Measurements from ENCODE around the gene MYCL.

MYCL gene

GRCh38 chr1:39940253-39940652 is 38.5 kb upstream of the MYCL start:
- Histone ChIP-seq H3K4me3 (IDR thresholded peaks at IDR 0.05; ENCODE audit: insufficient read depth, low read depth, low read length) (no peak overlapping the region), H4K20me1 (ENCODE audit: insufficient read depth) (no peaks in the 10 kb centered on the region), H3K79me2 (ENCODE audit: insufficient read depth, low read depth) (no peaks in the 10 kb centered on the region), H3K27ac (no peak overlapping the region), H3K4me2 (no peak overlapping the region), H3K27me3 (ENCODE audit: insufficient read depth, low read depth) (no peaks in the 10 kb centered on the region), H3K36me3 (ENCODE audit: insufficient read depth) (no peaks in the 10 kb centered on the region), H2AFZ (ENCODE audit: low read depth) (no peak overlapping the region), H3K4me1 (ENCODE audit: low read depth, poor library complexity, severe bottlenecking) (no peaks in the 10 kb centered on the region), H3K9ac (no peak overlapping the region)
- TF ChIP-seq, protein P1, sequence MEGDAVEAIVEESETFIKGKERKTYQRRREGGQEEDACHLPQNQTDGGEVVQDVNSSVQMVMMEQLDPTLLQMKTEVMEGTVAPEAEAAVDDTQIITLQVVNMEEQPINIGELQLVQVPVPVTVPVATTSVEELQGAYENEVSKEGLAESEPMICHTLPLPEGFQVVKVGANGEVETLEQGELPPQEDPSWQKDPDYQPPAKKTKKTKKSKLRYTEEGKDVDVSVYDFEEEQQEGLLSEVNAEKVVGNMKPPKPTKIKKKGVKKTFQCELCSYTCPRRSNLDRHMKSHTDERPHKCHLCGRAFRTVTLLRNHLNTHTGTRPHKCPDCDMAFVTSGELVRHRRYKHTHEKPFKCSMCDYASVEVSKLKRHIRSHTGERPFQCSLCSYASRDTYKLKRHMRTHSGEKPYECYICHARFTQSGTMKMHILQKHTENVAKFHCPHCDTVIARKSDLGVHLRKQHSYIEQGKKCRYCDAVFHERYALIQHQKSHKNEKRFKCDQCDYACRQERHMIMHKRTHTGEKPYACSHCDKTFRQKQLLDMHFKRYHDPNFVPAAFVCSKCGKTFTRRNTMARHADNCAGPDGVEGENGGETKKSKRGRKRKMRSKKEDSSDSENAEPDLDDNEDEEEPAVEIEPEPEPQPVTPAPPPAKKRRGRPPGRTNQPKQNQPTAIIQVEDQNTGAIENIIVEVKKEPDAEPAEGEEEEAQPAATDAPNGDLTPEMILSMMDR (conservative IDR thresholded peaks at IDR 0.05; ENCODE audit: low read depth, low read length), result no peak

- Histone ChIP-seq H2AFZ (ENCODE audit: low read depth) (no peak overlapping the region), H3K36me3 (ENCODE audit: insufficient read depth) (no peaks in the 10 kb centered on the region), H3K79me2 (ENCODE audit: insufficient read depth, low read depth) (no peaks in the 10 kb centered on the region), H3K9ac (no peak overlapping the region), H3K27ac (no peak overlapping the region), H3K27me3 (ENCODE audit: insufficient read depth, low read depth) (no peaks in the 10 kb centered on the region), H3K4me2 (no peak overlapping the region), H4K20me1 (ENCODE audit: insufficient read depth) (no peaks in the 10 kb centered on the region), H3K4me1 (ENCODE audit: low read depth, poor library complexity, severe bottlenecking) (no peaks in the 10 kb centered on the region), H3K4me3 (IDR thresholded peaks at IDR 0.05; ENCODE audit: insufficient read depth, low read depth, low read length) (no peak overlapping the region)
- TF ChIP-seq, protein P1 (conservative IDR thresholded peaks at IDR 0.05; ENCODE audit: low read depth, low read length), result no peak
Observed at GRCh38 chr1:39938856-39939255, 37.1 kb upstream of the MYCL start.

DNA sequence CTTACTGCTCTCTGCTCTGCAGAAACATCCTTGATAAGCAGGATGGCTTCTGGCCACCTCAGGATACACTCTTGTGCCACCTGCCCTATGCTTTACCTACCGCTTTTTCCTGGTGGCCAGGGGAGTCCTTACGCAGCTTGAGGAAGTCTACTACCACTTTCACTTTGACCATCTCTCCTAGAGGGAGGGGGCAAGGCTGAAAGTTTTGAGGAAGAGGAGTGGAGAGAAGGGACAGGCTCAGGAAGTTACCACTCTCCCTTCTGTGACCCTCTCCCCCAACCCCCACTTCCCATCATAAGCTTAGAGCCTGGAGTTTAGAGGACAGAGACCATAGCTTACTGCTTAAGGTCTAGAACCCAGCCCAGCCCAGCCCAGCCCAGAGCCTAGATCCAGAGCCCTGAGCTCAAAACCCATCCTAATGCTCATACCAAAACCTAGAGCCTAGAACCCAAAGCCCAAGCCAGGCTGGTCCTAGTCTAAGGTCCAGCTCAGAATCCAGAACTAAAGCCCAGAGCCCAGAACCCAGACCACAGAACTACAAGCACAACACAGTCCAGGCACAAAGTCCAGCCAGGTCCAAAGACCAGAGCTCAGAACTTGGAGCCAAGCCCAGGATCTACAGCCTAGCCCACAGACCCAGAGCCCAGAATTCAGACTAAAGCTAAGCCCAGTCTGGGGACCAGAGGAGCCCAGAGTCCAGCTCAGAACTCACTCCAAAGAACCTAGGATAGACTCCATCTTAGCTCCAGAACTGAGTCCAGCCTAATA is 35.2 kb upstream of the MYCL start:
- H4K20me1 ChIP-seq (ENCODE audit: insufficient read depth), result no peaks in the 10 kb centered on the region
- H3K4me1 ChIP-seq (ENCODE audit: low read depth, poor library complexity, severe bottlenecking), result no peaks in the 10 kb centered on the region

GRCh38 chr1:39933956-39934941 is 32.5 kb upstream of the MYCL start:
- Histone ChIP-seq H4K20me1 (ENCODE audit: insufficient read depth) (no peaks in the 10 kb centered on the region), H3K9ac (no peak overlapping the region), H3K4me1 (ENCODE audit: low read depth, poor library complexity, severe bottlenecking) (no peaks in the 10 kb centered on the region), H3K27me3 (ENCODE audit: insufficient read depth, low read depth) (no peaks in the 10 kb centered on the region), H2AFZ (ENCODE audit: low read depth) (no peak overlapping the region), H3K79me2 (ENCODE audit: insufficient read depth, low read depth) (no peaks in the 10 kb centered on the region), H3K4me3 (IDR thresholded peaks at IDR 0.05; ENCODE audit: insufficient read depth, low read depth, low read length) (no peak overlapping the region), H3K36me3 (ENCODE audit: insufficient read depth) (no peaks in the 10 kb centered on the region), H3K27ac (no peak overlapping the region), H3K4me2 (no peak overlapping the region)
- TF ChIP-seq, protein P1 (conservative IDR thresholded peaks at IDR 0.05; ENCODE audit: low read depth, low read length), result no peak

More for the DNA sequence above, 35.2 kb upstream of the MYCL start:
- TF ChIP-seq, protein P1 (conservative IDR thresholded peaks at IDR 0.05; ENCODE audit: low read depth, low read length), result no peak
- Histone ChIP-seq H3K27me3 (ENCODE audit: insufficient read depth, low read depth) (no peaks in the 10 kb centered on the region), H3K9ac (no peak overlapping the region), H2AFZ (ENCODE audit: low read depth) (no peak overlapping the region), H3K27ac (no peak overlapping the region), H3K4me3 (IDR thresholded peaks at IDR 0.05; ENCODE audit: insufficient read depth, low read depth, low read length) (no peak overlapping the region), H3K4me2 (no peak overlapping the region), H3K79me2 (ENCODE audit: insufficient read depth, low read depth) (no peaks in the 10 kb centered on the region), H3K36me3 (ENCODE audit: insufficient read depth) (no peaks in the 10 kb centered on the region)

Measured in KMS-11 (cell line).